ENCODE data around the gene GCSAM. TPM values are rescaled to one million over a fixed set of nuclear protein-coding genes. Genes with fewer than 3 reads are reported as not detected.

The GCSAM gene
- total RNA-seq, 2 donors from 2014 or later: 0.49 TPM; not detected in 1

- Histone ChIP-seq H3K36me3 (no peaks in the 10 kb centered on the region), H3K4me3 (no peak overlapping the region), H3K27me3 (replicated peaks; ENCODE audit: insufficient read depth) (no peaks in the 10 kb centered on the region), H3K27ac (no peak overlapping the region), H3K4me1 (ENCODE audit: control insufficient read depth in 1 of 2, low read depth in 2 of 2) (no peaks in the 10 kb centered on the region), H3K9me3 (no peaks in the 10 kb centered on the region)
- ATAC-seq (ENCODE audit: insufficient number of reproducible peaks, low FRiP score, low read depth) (no peak), DNase-seq (ENCODE audit: low spot score) (no peak)
- TF ChIP-seq, protein P1, sequence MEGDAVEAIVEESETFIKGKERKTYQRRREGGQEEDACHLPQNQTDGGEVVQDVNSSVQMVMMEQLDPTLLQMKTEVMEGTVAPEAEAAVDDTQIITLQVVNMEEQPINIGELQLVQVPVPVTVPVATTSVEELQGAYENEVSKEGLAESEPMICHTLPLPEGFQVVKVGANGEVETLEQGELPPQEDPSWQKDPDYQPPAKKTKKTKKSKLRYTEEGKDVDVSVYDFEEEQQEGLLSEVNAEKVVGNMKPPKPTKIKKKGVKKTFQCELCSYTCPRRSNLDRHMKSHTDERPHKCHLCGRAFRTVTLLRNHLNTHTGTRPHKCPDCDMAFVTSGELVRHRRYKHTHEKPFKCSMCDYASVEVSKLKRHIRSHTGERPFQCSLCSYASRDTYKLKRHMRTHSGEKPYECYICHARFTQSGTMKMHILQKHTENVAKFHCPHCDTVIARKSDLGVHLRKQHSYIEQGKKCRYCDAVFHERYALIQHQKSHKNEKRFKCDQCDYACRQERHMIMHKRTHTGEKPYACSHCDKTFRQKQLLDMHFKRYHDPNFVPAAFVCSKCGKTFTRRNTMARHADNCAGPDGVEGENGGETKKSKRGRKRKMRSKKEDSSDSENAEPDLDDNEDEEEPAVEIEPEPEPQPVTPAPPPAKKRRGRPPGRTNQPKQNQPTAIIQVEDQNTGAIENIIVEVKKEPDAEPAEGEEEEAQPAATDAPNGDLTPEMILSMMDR (IDR thresholded peaks at IDR 0.05): no peak
These were observed 1.5 kb upstream of the GCSAM start for GRCh38 chr3:112134335-112135124.

- no peaks in the 10 kb centered on the region for H3K27me3 ChIP-seq (replicated peaks; ENCODE audit: insufficient read depth)
- H3K27ac ChIP-seq: no peak overlapping the region
- no peaks in the 10 kb centered on the region for H3K4me1 ChIP-seq (ENCODE audit: control insufficient read depth in 1 of 2, low read depth in 2 of 2)
- H3K9me3 ChIP-seq: no peaks in the 10 kb centered on the region
- TF ChIP-seq, protein P1 (IDR thresholded peaks at IDR 0.05): no peak
- no peak overlapping the region for H3K4me3 ChIP-seq
- no peaks in the 10 kb centered on the region for H3K36me3 ChIP-seq
- ATAC-seq (ENCODE audit: insufficient number of reproducible peaks, low FRiP score, low read depth): no peak
- DNase-seq (ENCODE audit: low spot score): no peak
These were observed 732 bp upstream of the GCSAM start for GRCh38 chr3:112133626-112134334.

GRCh38 chr3:112132554-112132953, 494 bp downstream of the GCSAM start:
- Histone ChIP-seq H3K9me3 (no peaks in the 10 kb centered on the region), H3K27ac (no peak overlapping the region), H3K4me3 (no peak overlapping the region), H3K27me3 (replicated peaks; ENCODE audit: insufficient read depth) (no peaks in the 10 kb centered on the region), H3K36me3 (no peaks in the 10 kb centered on the region), H3K4me1 (ENCODE audit: control insufficient read depth in 1 of 2, low read depth in 2 of 2) (no peaks in the 10 kb centered on the region)
- DNase-seq (ENCODE audit: low spot score) (no peak), ATAC-seq (ENCODE audit: insufficient number of reproducible peaks, low FRiP score, low read depth) (no peak)
- TF ChIP-seq, protein P1 (IDR thresholded peaks at IDR 0.05): no peak

GRCh38 chr3:112132088-112132487, 960 bp downstream of the GCSAM start:
- Histone ChIP-seq H3K4me1 (ENCODE audit: control insufficient read depth in 1 of 2, low read depth in 2 of 2) (no peaks in the 10 kb centered on the region), H3K4me3 (no peak overlapping the region), H3K27me3 (replicated peaks; ENCODE audit: insufficient read depth) (no peaks in the 10 kb centered on the region), H3K27ac (no peak overlapping the region), H3K36me3 (no peaks in the 10 kb centered on the region), H3K9me3 (no peaks in the 10 kb centered on the region)
- DNase-seq (ENCODE audit: low spot score) (no peak), ATAC-seq (ENCODE audit: insufficient number of reproducible peaks, low FRiP score, low read depth) (no peak)
- TF ChIP-seq, protein P1 (IDR thresholded peaks at IDR 0.05): no peak

GRCh38 chr3:112131111-112131510, 1.9 kb downstream of the GCSAM start:
- Histone ChIP-seq H3K9me3 (no peaks in the 10 kb centered on the region), H3K4me3 (no peak overlapping the region), H3K27me3 (replicated peaks; ENCODE audit: insufficient read depth) (no peaks in the 10 kb centered on the region), H3K4me1 (ENCODE audit: control insufficient read depth in 1 of 2, low read depth in 2 of 2) (no peaks in the 10 kb centered on the region), H3K36me3 (no peaks in the 10 kb centered on the region), H3K27ac (no peak overlapping the region)
- ATAC-seq (ENCODE audit: insufficient number of reproducible peaks, low FRiP score, low read depth): no peak
- TF ChIP-seq, protein P1 (IDR thresholded peaks at IDR 0.05): no peak
- no peak for DNase-seq (ENCODE audit: low spot score)

Measured in thoracic aorta (tissue), 2 donors.